ENCODE results near the gene SFXN5.

Gene SFXN5

DNA sequence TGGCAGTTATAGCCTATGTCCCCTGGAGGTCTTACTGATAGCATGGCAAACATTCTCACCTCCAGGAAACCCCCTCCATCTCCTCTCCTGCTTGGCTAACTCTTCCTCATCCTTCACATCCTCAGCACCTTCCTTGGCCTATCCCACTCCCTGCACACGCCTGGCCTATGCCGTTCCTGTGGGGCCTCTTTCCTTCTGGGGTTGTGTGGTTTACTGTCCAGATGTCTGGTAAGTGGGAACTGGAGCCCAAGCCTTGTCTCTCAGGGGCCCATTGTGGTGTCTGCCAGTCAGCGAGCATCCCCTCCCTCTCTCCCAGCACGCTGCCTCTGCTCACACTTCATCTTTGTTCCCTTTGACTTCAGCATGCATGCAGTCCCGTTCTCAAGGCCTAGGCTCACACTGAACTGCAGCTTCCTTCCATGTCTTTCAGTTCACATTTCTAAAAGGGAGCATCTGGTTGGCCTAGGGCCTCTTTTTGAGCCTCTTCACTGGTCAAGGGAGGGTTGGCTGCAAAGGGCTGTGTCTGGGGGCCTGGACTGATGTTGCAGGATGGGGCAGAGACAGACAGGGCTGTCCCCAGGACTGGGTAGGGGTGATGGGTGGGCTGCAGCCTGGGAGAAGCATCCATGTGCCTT, 171.2 kb downstream of the SFXN5 start:
- H3K4me3 ChIP-seq (ENCODE audit: low read depth, low read length) = no peak overlapping the region
- no peak for DNase-seq (ENCODE audit: low read depth)
- TF ChIP-seq, protein P1, sequence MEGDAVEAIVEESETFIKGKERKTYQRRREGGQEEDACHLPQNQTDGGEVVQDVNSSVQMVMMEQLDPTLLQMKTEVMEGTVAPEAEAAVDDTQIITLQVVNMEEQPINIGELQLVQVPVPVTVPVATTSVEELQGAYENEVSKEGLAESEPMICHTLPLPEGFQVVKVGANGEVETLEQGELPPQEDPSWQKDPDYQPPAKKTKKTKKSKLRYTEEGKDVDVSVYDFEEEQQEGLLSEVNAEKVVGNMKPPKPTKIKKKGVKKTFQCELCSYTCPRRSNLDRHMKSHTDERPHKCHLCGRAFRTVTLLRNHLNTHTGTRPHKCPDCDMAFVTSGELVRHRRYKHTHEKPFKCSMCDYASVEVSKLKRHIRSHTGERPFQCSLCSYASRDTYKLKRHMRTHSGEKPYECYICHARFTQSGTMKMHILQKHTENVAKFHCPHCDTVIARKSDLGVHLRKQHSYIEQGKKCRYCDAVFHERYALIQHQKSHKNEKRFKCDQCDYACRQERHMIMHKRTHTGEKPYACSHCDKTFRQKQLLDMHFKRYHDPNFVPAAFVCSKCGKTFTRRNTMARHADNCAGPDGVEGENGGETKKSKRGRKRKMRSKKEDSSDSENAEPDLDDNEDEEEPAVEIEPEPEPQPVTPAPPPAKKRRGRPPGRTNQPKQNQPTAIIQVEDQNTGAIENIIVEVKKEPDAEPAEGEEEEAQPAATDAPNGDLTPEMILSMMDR (IDR thresholded peaks at IDR 0.05; ENCODE audit: low read depth, low read length, missing control alignments) = no peak

DNA sequence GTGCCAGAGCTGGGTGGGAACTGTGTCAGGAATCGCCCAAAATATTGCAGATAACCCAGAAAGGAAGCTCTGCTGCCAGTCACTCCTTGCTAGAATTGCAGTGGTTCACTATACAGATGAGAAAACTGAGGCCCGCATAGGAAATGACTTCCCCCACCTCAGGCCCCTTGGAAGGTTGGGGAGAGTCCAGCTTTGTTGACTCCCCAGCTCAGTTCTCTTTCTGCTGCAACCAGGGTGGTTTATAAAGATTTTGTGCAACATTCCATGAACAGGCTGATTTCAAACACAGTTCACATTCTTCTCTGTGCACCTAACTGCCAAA, 173.0 kb downstream of the SFXN5 start:
- DNase-seq (ENCODE audit: low read depth) = no peak
- H3K4me3 ChIP-seq (ENCODE audit: low read depth, low read length) = no peak overlapping the region
- TF ChIP-seq, protein P1 (IDR thresholded peaks at IDR 0.05; ENCODE audit: low read depth, low read length, missing control alignments) = no peak

DNA sequence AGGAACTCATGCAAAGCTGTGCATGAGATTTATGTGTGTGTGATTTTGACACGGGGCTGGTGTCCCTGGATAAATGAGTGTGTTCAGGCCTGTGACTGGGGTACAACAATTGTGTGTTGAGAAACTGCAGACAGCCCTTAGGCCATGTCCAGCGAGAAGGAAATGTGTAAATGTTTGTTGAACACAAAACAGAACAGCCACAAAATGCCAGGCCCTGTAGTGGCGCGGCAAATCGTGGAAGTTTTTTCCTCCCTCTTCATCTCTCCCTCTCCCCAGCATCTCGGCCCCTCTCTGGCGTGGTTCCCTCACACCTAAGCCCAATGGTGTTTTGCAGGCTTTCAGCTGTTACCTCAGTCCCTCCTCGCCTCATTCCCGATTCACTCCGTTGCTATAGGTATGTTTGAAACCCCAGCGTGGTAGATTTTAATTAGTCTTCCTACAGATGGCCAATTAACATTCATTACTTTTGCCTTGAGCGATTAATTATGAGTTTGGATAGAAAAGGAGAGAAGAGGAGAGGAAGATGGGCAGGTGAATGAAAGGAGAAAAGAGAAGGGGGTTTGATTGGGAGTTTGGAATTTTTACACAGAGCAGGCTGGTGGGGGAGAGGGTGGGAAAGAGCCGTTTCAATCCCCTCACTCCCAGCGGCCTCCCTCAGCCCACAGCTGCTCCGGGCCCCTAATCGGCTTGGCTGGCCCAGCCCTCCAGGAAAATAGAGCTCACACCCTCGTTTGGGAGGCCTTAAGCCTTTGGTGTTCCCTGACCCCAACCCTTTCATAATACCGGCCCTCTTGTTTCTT, 173.5 kb downstream of the SFXN5 start:
- TF ChIP-seq, protein P1 (IDR thresholded peaks at IDR 0.05; ENCODE audit: low read depth, low read length, missing control alignments) = no peak
- DNase-seq (ENCODE audit: low read depth) = no peak
- no peak overlapping the region for H3K4me3 ChIP-seq (ENCODE audit: low read depth, low read length)

DNA sequence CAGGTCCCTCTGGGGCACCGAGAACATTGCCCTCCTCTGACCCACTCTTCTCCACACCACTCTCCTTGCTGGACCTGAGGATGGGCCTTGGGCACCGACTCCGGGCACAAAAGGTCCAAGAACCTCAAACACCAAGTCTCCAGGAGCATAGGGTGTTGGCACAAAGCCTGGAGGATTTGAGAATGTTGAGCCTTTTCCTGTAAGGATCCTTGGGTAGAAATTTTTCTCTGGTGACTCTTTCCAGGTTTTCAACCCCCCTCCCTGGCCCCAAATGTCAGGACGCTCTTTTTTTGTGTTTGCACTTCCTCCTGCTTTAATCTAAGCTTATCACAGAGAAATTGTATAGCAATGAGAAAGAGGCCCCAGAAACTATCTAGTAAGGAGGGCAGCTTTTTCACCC, 175.1 kb downstream of the SFXN5 start:
- DNase-seq (ENCODE audit: low read depth) = no peak
- TF ChIP-seq, protein P1 (IDR thresholded peaks at IDR 0.05; ENCODE audit: low read depth, low read length, missing control alignments) = no peak
- H3K4me3 ChIP-seq (ENCODE audit: low read depth, low read length) = no peak overlapping the region

DNA sequence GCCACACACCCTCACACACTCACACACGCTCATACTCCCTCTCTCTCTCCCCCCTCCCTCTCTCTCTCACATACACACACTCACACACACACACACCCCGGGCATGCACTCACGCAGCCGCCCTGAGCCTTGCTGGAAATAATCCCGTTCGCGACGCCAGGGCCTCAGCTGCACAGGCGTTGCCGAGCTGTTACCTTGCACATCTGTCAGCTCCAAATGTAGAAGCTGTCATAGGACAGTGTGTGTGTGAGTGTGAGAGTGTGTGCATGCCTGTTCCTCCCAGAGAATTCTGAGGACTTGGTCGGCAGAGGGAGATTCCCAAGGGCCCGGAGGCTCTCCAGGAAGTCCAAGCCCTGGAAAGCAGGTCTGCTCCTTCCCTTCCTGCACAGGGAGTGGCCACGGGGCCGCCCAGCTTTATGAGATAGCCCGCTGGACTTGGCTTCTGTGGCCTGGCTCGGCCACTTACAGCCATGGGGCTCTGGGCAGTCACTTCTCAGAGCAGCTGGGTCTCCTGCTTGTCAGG, 175.7 kb downstream of the SFXN5 start:
- DNase-seq (ENCODE audit: low read depth) = no peak
- no peak overlapping the region for H3K4me3 ChIP-seq (ENCODE audit: low read depth, low read length)
- TF ChIP-seq, protein P1 (IDR thresholded peaks at IDR 0.05; ENCODE audit: low read depth, low read length, missing control alignments) = no peak

DNA sequence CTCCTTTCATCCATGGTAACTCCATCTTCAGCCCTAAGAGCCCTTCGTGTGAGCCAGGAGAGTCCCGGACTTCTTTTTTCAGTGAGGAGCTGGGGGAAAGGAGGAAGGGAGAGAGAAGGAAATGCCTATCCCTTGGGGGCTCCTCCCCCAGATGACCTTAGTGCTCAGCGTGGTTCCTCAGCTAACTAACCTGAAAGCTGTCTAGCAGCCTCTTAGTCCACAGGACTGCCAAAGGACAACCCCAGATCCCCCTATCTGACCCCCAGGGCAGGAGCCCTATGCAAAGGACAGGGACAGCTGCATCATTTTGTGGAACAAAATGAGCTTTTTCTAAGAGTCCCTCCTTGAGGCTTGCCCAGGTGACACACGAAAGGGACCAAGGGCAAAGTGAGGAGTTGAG, 176.4 kb downstream of the SFXN5 start:
- TF ChIP-seq, protein P1 (IDR thresholded peaks at IDR 0.05; ENCODE audit: low read depth, low read length, missing control alignments) = no peak
- DNase-seq (ENCODE audit: low read depth) = no peak
- H3K4me3 ChIP-seq (ENCODE audit: low read depth, low read length) = no peak overlapping the region

Measured in GM12864 (cell line).